ENCODE data around the gene ATXN1.

DNA sequence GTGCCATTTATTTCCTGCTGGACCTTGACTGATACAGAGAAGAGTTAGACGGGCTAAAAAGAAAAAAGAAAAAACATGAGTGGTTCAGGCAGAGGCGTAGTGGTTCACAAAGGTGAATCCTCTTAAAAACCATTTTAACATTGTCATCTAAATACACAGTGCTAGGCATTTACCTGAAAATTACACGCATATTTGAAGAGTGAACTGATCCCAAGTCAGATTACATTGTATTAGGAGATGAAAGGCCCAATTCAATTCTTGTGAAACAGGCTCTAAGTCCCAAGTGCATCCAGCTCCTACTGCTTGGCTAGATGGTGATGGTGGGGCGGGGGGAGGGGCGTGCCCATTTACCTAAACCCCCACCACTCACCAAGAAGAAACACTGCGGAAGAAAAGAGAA is 46.7 kb upstream of the ATXN1 start:
- TF ChIP-seq, protein P1, sequence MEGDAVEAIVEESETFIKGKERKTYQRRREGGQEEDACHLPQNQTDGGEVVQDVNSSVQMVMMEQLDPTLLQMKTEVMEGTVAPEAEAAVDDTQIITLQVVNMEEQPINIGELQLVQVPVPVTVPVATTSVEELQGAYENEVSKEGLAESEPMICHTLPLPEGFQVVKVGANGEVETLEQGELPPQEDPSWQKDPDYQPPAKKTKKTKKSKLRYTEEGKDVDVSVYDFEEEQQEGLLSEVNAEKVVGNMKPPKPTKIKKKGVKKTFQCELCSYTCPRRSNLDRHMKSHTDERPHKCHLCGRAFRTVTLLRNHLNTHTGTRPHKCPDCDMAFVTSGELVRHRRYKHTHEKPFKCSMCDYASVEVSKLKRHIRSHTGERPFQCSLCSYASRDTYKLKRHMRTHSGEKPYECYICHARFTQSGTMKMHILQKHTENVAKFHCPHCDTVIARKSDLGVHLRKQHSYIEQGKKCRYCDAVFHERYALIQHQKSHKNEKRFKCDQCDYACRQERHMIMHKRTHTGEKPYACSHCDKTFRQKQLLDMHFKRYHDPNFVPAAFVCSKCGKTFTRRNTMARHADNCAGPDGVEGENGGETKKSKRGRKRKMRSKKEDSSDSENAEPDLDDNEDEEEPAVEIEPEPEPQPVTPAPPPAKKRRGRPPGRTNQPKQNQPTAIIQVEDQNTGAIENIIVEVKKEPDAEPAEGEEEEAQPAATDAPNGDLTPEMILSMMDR (IDR thresholded peaks at IDR 0.05), result no peak
- TF ChIP-seq, protein P2, sequence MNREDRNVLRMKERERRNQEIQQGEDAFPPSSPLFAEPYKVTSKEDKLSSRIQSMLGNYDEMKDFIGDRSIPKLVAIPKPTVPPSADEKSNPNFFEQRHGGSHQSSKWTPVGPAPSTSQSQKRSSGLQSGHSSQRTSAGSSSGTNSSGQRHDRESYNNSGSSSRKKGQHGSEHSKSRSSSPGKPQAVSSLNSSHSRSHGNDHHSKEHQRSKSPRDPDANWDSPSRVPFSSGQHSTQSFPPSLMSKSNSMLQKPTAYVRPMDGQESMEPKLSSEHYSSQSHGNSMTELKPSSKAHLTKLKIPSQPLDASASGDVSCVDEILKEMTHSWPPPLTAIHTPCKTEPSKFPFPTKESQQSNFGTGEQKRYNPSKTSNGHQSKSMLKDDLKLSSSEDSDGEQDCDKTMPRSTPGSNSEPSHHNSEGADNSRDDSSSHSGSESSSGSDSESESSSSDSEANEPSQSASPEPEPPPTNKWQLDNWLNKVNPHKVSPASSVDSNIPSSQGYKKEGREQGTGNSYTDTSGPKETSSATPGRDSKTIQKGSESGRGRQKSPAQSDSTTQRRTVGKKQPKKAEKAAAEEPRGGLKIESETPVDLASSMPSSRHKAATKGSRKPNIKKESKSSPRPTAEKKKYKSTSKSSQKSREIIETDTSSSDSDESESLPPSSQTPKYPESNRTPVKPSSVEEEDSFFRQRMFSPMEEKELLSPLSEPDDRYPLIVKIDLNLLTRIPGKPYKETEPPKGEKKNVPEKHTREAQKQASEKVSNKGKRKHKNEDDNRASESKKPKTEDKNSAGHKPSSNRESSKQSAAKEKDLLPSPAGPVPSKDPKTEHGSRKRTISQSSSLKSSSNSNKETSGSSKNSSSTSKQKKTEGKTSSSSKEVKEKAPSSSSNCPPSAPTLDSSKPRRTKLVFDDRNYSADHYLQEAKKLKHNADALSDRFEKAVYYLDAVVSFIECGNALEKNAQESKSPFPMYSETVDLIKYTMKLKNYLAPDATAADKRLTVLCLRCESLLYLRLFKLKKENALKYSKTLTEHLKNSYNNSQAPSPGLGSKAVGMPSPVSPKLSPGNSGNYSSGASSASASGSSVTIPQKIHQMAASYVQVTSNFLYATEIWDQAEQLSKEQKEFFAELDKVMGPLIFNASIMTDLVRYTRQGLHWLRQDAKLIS (CRISPR knock-in tag; IDR thresholded peaks at IDR 0.05; ENCODE audit: borderline replicate concordance), result no peak
- TF ChIP-seq, protein P3, sequence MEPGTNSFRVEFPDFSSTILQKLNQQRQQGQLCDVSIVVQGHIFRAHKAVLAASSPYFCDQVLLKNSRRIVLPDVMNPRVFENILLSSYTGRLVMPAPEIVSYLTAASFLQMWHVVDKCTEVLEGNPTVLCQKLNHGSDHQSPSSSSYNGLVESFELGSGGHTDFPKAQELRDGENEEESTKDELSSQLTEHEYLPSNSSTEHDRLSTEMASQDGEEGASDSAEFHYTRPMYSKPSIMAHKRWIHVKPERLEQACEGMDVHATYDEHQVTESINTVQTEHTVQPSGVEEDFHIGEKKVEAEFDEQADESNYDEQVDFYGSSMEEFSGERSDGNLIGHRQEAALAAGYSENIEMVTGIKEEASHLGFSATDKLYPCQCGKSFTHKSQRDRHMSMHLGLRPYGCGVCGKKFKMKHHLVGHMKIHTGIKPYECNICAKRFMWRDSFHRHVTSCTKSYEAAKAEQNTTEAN (CRISPR knock-in tag; IDR thresholded peaks at IDR 0.05), result no peak
- TF ChIP-seq SP1 (CRISPR knock-in tag; conservative IDR thresholded peaks at IDR 0.05), result no peak
- TF ChIP-seq FOXP1 (CRISPR knock-in tag; IDR thresholded peaks at IDR 0.05; ENCODE audit: borderline replicate concordance), result no peak
- TF ChIP-seq, protein P4, sequence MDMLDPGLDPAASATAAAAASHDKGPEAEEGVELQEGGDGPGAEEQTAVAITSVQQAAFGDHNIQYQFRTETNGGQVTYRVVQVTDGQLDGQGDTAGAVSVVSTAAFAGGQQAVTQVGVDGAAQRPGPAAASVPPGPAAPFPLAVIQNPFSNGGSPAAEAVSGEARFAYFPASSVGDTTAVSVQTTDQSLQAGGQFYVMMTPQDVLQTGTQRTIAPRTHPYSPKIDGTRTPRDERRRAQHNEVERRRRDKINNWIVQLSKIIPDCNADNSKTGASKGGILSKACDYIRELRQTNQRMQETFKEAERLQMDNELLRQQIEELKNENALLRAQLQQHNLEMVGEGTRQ (CRISPR knock-in tag; IDR thresholded peaks at IDR 0.05), result no peak
- TF ChIP-seq, protein P5, sequence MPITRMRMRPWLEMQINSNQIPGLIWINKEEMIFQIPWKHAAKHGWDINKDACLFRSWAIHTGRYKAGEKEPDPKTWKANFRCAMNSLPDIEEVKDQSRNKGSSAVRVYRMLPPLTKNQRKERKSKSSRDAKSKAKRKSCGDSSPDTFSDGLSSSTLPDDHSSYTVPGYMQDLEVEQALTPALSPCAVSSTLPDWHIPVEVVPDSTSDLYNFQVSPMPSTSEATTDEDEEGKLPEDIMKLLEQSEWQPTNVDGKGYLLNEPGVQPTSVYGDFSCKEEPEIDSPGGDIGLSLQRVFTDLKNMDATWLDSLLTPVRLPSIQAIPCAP (CRISPR knock-in tag; IDR thresholded peaks at IDR 0.05), result no peak
- TF ChIP-seq ZNF263 (CRISPR knock-in tag; IDR thresholded peaks at IDR 0.05; ENCODE audit: low read depth), result no peak
- no peak for TF ChIP-seq CREM (CRISPR knock-in tag; IDR thresholded peaks at IDR 0.05)

All from WTC11 (cell line).